Measurements from ENCODE around the gene MB21D2. TPM values are rescaled to one million over a fixed set of nuclear protein-coding genes. Genes with fewer than 3 reads are reported as not detected.

The MB21D2 gene
- total and polyA plus RNA-seq, 2 of the 8 experiments (the other 6 are each of a cell fraction or from before 2014, with no cell fraction given), result 10.0 to 21.0 TPM

DNA sequence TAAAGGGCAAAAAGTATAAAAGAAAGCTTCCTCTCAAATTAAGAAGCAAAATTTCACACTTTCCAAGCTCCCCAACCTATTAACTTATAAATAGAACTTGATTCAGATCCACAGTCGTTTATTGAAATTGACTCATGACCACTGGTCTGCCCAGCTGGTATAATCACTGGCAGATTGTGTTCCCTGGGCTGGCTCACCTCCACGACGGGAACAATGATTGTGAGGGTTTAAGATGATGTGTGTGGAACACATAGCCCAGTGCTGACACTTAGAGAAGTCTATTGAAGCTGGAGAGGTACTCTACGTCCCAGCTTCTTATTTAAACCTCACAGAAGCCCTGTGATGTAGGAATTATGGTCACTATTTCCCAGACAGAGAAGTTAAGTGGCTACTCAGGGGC, 90.4 kb downstream of the MB21D2 start (continued):
- TF ChIP-seq, protein P1, sequence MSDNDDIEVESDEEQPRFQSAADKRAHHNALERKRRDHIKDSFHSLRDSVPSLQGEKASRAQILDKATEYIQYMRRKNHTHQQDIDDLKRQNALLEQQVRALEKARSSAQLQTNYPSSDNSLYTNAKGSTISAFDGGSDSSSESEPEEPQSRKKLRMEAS (IDR thresholded peaks at IDR 0.05), result no peak
- no peak for TF ChIP-seq CBX8 (IDR thresholded peaks at IDR 0.05; ENCODE audit: borderline replicate concordance, low read depth, low read length)
- TF ChIP-seq CBX5 (IDR thresholded peaks at IDR 0.05; ENCODE audit: low read depth, low read length), result no peak
- TF ChIP-seq RAD21 (IDR thresholded peaks at IDR 0.05 in 1 of 2, conservative IDR thresholded peaks at IDR 0.05 in 1 of 2; ENCODE audit: low read depth in 2 of 2, low read length in 2 of 2), result no peak
- no peak for TF ChIP-seq BCL11A (IDR thresholded peaks at IDR 0.05; ENCODE audit: low read depth in 2 of 2, low read length in 2 of 2)
- no peak for TF ChIP-seq ZNF274 (IDR thresholded peaks at IDR 0.05; ENCODE audit: borderline replicate concordance, extremely low read depth, low read length)
- TF ChIP-seq CREB1 (IDR thresholded peaks at IDR 0.05), result no peak
- TF ChIP-seq TAF1 (IDR thresholded peaks at IDR 0.05; ENCODE audit: low read depth, low read length), result no peak

Measured in H1 (cell line).